OCI-LY1 (cell line): ENCODE results near the gene PRDM1.

Source experiments
- H2AFZ ChIP-seq: fragments of 200-600 bp; sonication (generic), shearing (Covaris generic); 2 replicates; pipeline ENCODE4 v1.6.0; 2014; ENCODE audit warnings: antibody characterized with exemption, mild to moderate bottlenecking, low read length
- H3F3A ChIP-seq: fragments of 200-600 bp; sonication (generic), shearing (Covaris generic); 2 replicates; pipeline ENCODE4 v1.6.0; 2014; ENCODE audit warnings: mild to moderate bottlenecking, antibody characterized with exemption, low read length, moderate library complexity; ENCODE audit not compliant: insufficient read depth
- H3K27ac ChIP-seq: fragments of 200-600 bp; sonication (generic); 2 replicates; pipeline ENCODE4 v1.5.1; 2014; ENCODE audit warnings: low read length, mixed run types, mild to moderate bottlenecking, low read depth; ENCODE audit not compliant: poor library complexity, severe bottlenecking
- H3K27me3 ChIP-seq: fragments of 200-600 bp; sonication (generic); 2 replicates; pipeline ENCODE4 v1.6.0; 2014; ENCODE audit warnings: antibody characterized with exemption, mild to moderate bottlenecking, low read length, moderate library complexity; ENCODE audit not compliant: insufficient read depth
- H3K36me3 ChIP-seq: fragments of 200-600 bp; sonication (generic); 2 replicates; pipeline ENCODE4 v1.6.1; 2014; ENCODE audit warnings: mild to moderate bottlenecking, antibody characterized with exemption, low read length, moderate library complexity, mixed read lengths; ENCODE audit not compliant: insufficient read depth
- H3K4me1 ChIP-seq: fragments of 200-600 bp; sonication (generic); 2 replicates; pipeline ENCODE4 v1.5.1; 2014; ENCODE audit warnings: mild to moderate bottlenecking, low read length, moderate library complexity; ENCODE audit not compliant: insufficient read depth, severe bottlenecking
- H3K4me2 ChIP-seq: fragments of 200-600 bp; sonication (generic), shearing (Covaris generic); 2 replicates; pipeline ENCODE4 v1.6.1; 2014; ENCODE audit warnings: low read length
- H3K4me3 ChIP-seq: fragments of 200-600 bp; sonication (generic); 2 replicates; pipeline ENCODE4 v1.5.1; 2014; ENCODE audit warnings: low read length, low read depth, mild to moderate bottlenecking, mixed read lengths; ENCODE audit not compliant: poor library complexity, severe bottlenecking
- H3K79me2 ChIP-seq: fragments of 200-600 bp; shearing (Covaris generic); 2 replicates; pipeline ENCODE4 v1.6.1; 2016; ENCODE audit warnings: mixed run types, low read length, mixed read lengths; ENCODE audit not compliant: insufficient read depth
- H3K9ac ChIP-seq: fragments of 200-600 bp; sonication (generic), shearing (Covaris generic); 2 replicates; pipeline ENCODE4 v1.6.1; 2014; ENCODE audit warnings: mild to moderate bottlenecking, low read length, mixed read lengths
- H3K9me2 ChIP-seq: fragments of 200-600 bp; sonication (generic), shearing (Covaris generic); 2 replicates; pipeline ENCODE4 v1.6.1; 2014; ENCODE audit warnings: low read depth, mild to moderate bottlenecking, low read length, mixed read lengths
- H3K9me3 ChIP-seq: fragments of 200-600 bp; shearing (Covaris generic); 2 replicates; pipeline ENCODE4 v1.6.1; 2014; ENCODE audit warnings: low read length, mixed read lengths
- H4K20me1 ChIP-seq: fragments of 200-600 bp; sonication (generic), shearing (Covaris generic); 2 replicates; pipeline ENCODE4 v1.6.0; 2016; ENCODE audit warnings: mild to moderate bottlenecking, low read length; ENCODE audit not compliant: insufficient read depth
- CTCF ChIP-seq: fragments of 200-600 bp; sonication (generic), shearing (Covaris generic); IDR thresholded peaks from 2 replicates; pipeline ENCODE4 v1.5.1; 2017; ENCODE audit warnings: mild to moderate bottlenecking, antibody characterized with exemption, low read length, moderate library complexity, mixed read lengths
- EZH2 ChIP-seq: fragments of 200-600 bp; sonication (generic), shearing (Covaris generic); IDR thresholded peaks from 2 replicates; pipeline ENCODE4 v1.8.0; 2017; ENCODE audit warnings: borderline replicate concordance, mixed run types, mild to moderate bottlenecking, antibody characterized with exemption, low read length, moderate library complexity, mixed read lengths

Gene PRDM1

GRCh38 chr6:106044151-106044550, 42.0 kb upstream of the PRDM1 start:
- Histone ChIP-seq H2AFZ (no peak overlapping the region), H3K4me1 (no peaks in the 10 kb centered on the region), H4K20me1 (no peaks in the 10 kb centered on the region), H3F3A (no peaks in the 10 kb centered on the region), H3K9ac (no peak overlapping the region), H3K27me3 (no peaks in the 10 kb centered on the region), H3K79me2 (no peaks in the 10 kb centered on the region), H3K9me3 (no peaks in the 10 kb centered on the region), H3K4me2 (no peak overlapping the region), H3K4me3 (no peak overlapping the region), H3K36me3 (no peaks in the 10 kb centered on the region), H3K27ac (no peak overlapping the region), H3K9me2 (no peaks in the 10 kb centered on the region)
- TF ChIP-seq CTCF: no peak
- TF ChIP-seq EZH2: no peak

- no peaks in the 10 kb centered on the region for H3F3A ChIP-seq
- H3K4me3 ChIP-seq: no peak overlapping the region
- peaks cover 5% of the 10 kb centered on the region; the same call in 1 of the 2 replicates for H3K27me3 ChIP-seq
- no peak overlapping the region for H3K4me2 ChIP-seq
- no peaks in the 10 kb centered on the region for H3K9me3 ChIP-seq
- no peaks in the 10 kb centered on the region for H3K4me1 ChIP-seq
- H3K36me3 ChIP-seq: no peaks in the 10 kb centered on the region
- no peak overlapping the region for H3K9ac ChIP-seq
- H3K79me2 ChIP-seq: no peaks in the 10 kb centered on the region
- no peak for TF ChIP-seq EZH2
- TF ChIP-seq CTCF: no peak
- no peaks in the 10 kb centered on the region for H4K20me1 ChIP-seq
- H3K9me2 ChIP-seq: no peaks in the 10 kb centered on the region
- H2AFZ ChIP-seq: no peak overlapping the region
- no peak overlapping the region for H3K27ac ChIP-seq
Observed at GRCh38 chr6:106045077-106045476, 41.1 kb upstream of the PRDM1 start.

GRCh38 chr6:106046116-106046853, 39.9 kb upstream of the PRDM1 start:
- H3F3A ChIP-seq: no peaks in the 10 kb centered on the region
- no peaks in the 10 kb centered on the region for H4K20me1 ChIP-seq
- H3K9me3 ChIP-seq: no peaks in the 10 kb centered on the region
- H3K4me2 ChIP-seq: no peak overlapping the region
- no peaks in the 10 kb centered on the region for H3K4me1 ChIP-seq
- no peak overlapping the region for H3K27ac ChIP-seq
- H3K36me3 ChIP-seq: no peaks in the 10 kb centered on the region
- no peaks in the 10 kb centered on the region for H3K9me2 ChIP-seq
- no peaks in the 10 kb centered on the region for H3K79me2 ChIP-seq
- no peak for TF ChIP-seq EZH2
- no peak overlapping the region for H3K9ac ChIP-seq
- H3K4me3 ChIP-seq: no peak overlapping the region
- H2AFZ ChIP-seq: no peak overlapping the region
- peaks cover 5% of the 10 kb centered on the region; the same call in 1 of the 2 replicates for H3K27me3 ChIP-seq

GRCh38 chr6:106046854-106047200, 39.3 kb upstream of the PRDM1 start:
- TF ChIP-seq CTCF: no peak
- no peak for TF ChIP-seq EZH2
- Histone ChIP-seq H3K27me3 (peaks cover 5% of the 10 kb centered on the region; the same call in 1 of the 2 replicates), H2AFZ (no peak overlapping the region), H3K4me2 (no peak overlapping the region), H3K9me3 (no peaks in the 10 kb centered on the region), H3K9me2 (no peaks in the 10 kb centered on the region), H3K79me2 (no peaks in the 10 kb centered on the region), H3F3A (no peaks in the 10 kb centered on the region), H3K36me3 (no peaks in the 10 kb centered on the region), H4K20me1 (no peaks in the 10 kb centered on the region), H3K9ac (no peak overlapping the region), H3K4me3 (no peak overlapping the region), H3K27ac (no peak overlapping the region), H3K4me1 (no peaks in the 10 kb centered on the region)
